Measurements from ENCODE around the gene ZNF76. TPM values are rescaled to one million over a fixed set of nuclear protein-coding genes. Genes with fewer than 3 reads are reported as not detected.

ZNF76 gene
- total RNA-seq, 1 donor from 2014 or later = 20.3 TPM

GRCh38 chr6:35265523-35265922 lies 6.0 kb downstream of the ZNF76 start:
- TF ChIP-seq CTCF (IDR thresholded peaks at IDR 0.05) = no peak
- H3K4me1 Mint-ChIP-seq (ENCODE audit: low read depth) = peaks cover 15% of the 10 kb centered on the region
- no peaks in the 10 kb centered on the region for H3K27me3 Mint-ChIP-seq (ENCODE audit: low read depth)
- H3K27ac Mint-ChIP-seq (ENCODE audit: unreplicated experiment) = no peak overlapping the region
- peaks cover 1% of the 10 kb centered on the region for H3K36me3 Mint-ChIP-seq (ENCODE audit: low read depth)
- DNase-seq (ENCODE audit: low spot score) = no peak
- H3K4me3 Mint-ChIP-seq (ENCODE audit: unreplicated experiment) = no peak overlapping the region
- no peaks in the 10 kb centered on the region for H3K9me3 Mint-ChIP-seq (ENCODE audit: low read depth)

- Mint-ChIP-seq H3K4me1 (ENCODE audit: low read depth) (peaks cover 8% of the 10 kb centered on the region), H3K9me3 (ENCODE audit: low read depth) (no peaks in the 10 kb centered on the region), H3K4me3 (ENCODE audit: unreplicated experiment) (no peak overlapping the region)
Measured at GRCh38 chr6:35267446-35267845, 7.9 kb downstream of the ZNF76 start.

GRCh38 chr6:35267897-35268296 lies 8.4 kb downstream of the ZNF76 start:
- no peak for DNase-seq (ENCODE audit: low spot score)
- Mint-ChIP-seq H3K9me3 (ENCODE audit: low read depth) (no peaks in the 10 kb centered on the region), H3K27ac (ENCODE audit: unreplicated experiment) (no peak overlapping the region), H3K4me3 (ENCODE audit: unreplicated experiment) (no peak overlapping the region), H3K36me3 (ENCODE audit: low read depth) (peaks cover 1% of the 10 kb centered on the region), H3K4me1 (ENCODE audit: low read depth) (peaks cover 4% of the 10 kb centered on the region), H3K27me3 (ENCODE audit: low read depth) (no peaks in the 10 kb centered on the region)
- no peak for TF ChIP-seq CTCF (IDR thresholded peaks at IDR 0.05)

More at GRCh38 chr6:35267446-35267845, 7.9 kb downstream of the ZNF76 start:
- H3K27me3 Mint-ChIP-seq (ENCODE audit: low read depth) = no peaks in the 10 kb centered on the region
- H3K36me3 Mint-ChIP-seq (ENCODE audit: low read depth) = peaks cover 1% of the 10 kb centered on the region
- H3K27ac Mint-ChIP-seq (ENCODE audit: unreplicated experiment) = no peak overlapping the region
- TF ChIP-seq CTCF (IDR thresholded peaks at IDR 0.05) = no peak
- no peak for DNase-seq (ENCODE audit: low spot score)

- H3K4me1 Mint-ChIP-seq (ENCODE audit: low read depth) = peaks cover 12% of the 10 kb centered on the region
- no peaks in the 10 kb centered on the region for H3K27me3 Mint-ChIP-seq (ENCODE audit: low read depth)
- no peak for DNase-seq (ENCODE audit: low spot score)
- TF ChIP-seq CTCF (IDR thresholded peaks at IDR 0.05) = no peak
- peaks cover 1% of the 10 kb centered on the region for H3K36me3 Mint-ChIP-seq (ENCODE audit: low read depth)
- no peaks in the 10 kb centered on the region for H3K9me3 Mint-ChIP-seq (ENCODE audit: low read depth)
- H3K4me3 Mint-ChIP-seq (ENCODE audit: unreplicated experiment) = no peak overlapping the region
- no peak overlapping the region for H3K27ac Mint-ChIP-seq (ENCODE audit: unreplicated experiment)
Measured at GRCh38 chr6:35272005-35272404, 12.5 kb downstream of the ZNF76 start.

- no peak overlapping the region for H3K4me3 Mint-ChIP-seq (ENCODE audit: unreplicated experiment)
- no peaks in the 10 kb centered on the region for H3K36me3 Mint-ChIP-seq (ENCODE audit: low read depth)
- TF ChIP-seq CTCF (IDR thresholded peaks at IDR 0.05) = no peak
- no peak overlapping the region for H3K27ac Mint-ChIP-seq (ENCODE audit: unreplicated experiment)
- no peaks in the 10 kb centered on the region for H3K27me3 Mint-ChIP-seq (ENCODE audit: low read depth)
- H3K4me1 Mint-ChIP-seq (ENCODE audit: low read depth) = peaks cover 12% of the 10 kb centered on the region
- H3K9me3 Mint-ChIP-seq (ENCODE audit: low read depth) = no peaks in the 10 kb centered on the region
- DNase-seq (ENCODE audit: low spot score) = no peak
Measured at GRCh38 chr6:35273822-35274559, 14.5 kb downstream of the ZNF76 start.
